NCI-H345 treated with DMSO at 0.1 percent for 48 hours (cell line): ENCODE measurements around the gene TCF12.

ENCODE experiments used
- DNase-seq: peaks from one replicate; lab custom pipeline; 2025; ENCODE audit not compliant: unreplicated experiment; lab: John Stamatoyannopoulos, UW

TCF12 gene

DNA sequence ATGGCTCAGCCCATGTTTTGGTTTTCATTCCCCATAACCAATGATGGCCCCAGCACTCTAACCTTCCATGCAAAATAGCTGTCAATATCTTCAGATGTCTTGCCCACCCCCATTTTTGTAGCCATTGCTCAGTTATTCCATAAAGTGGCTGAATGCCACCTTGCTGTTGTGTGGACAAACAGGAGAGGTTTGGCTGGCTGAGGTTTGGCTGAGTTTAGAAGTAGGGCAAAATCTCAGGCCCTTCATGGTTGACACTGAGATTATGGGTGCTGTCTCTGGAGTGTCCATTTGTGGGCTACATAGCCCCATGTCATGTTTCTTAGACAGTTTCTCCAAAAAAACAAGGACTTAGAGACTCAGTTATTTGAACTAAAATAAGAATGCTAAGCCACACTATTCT, 96.9 kb downstream of the TCF12 start:
- no peak for DNase-seq

DNA sequence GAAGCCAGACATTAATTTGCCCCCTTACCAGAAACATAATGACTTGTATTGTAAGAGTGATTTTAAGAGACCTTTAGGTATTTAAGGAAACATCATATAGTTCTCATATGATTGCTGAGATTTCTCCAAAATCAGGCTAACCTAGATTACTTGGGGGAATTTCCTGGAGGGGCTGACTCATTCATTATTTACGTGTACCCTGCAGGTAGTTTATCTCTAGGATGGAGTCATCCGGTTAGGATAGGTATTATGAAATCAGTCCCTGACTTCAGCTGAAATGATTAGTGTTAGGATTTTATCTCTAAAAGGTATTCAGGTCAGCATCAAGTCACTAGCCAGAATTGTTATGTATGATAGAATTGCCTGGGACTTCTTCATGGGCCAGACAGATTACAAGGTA, 97.5 kb downstream of the TCF12 start:
- DNase-seq = no peak

DNA sequence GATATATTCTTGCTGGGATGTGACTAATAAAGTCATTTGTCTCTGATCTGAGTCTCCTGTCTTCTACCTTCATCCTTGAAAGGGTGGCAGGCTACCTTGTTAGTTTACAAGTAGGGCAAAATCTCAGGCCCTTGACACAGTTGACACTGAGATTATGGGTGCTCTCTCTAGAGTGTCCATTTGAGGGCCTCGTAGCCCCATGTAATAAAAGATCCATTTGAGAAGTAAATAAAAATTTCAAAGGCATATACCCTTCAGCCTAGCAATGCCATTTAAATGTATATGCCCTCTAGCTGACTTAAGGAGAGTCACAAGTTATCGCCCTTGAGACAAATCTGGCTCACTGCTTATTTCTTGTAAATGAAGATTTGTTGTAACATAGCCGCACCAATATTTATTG, 98.6 kb downstream of the TCF12 start:
- no peak for DNase-seq

DNA sequence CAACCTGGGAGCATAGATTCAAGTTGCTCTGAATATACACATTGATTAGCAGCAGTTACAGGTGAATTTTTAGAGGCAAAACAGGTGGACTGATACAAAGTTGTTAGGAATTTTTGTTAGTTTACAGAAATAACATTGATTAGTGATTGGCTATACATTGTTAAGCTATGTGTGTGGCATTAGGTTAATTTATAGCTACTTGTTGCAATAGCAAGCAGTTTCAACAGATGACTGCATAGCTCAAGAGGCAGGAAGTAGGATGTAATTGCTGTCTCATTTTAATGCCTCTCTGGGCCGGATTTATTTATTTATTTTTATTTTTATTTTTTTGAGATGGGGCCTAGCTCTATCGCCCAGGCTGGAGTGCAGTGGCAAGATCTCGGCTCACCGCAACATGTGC, 99.7 kb downstream of the TCF12 start:
- DNase-seq = no peak

DNA sequence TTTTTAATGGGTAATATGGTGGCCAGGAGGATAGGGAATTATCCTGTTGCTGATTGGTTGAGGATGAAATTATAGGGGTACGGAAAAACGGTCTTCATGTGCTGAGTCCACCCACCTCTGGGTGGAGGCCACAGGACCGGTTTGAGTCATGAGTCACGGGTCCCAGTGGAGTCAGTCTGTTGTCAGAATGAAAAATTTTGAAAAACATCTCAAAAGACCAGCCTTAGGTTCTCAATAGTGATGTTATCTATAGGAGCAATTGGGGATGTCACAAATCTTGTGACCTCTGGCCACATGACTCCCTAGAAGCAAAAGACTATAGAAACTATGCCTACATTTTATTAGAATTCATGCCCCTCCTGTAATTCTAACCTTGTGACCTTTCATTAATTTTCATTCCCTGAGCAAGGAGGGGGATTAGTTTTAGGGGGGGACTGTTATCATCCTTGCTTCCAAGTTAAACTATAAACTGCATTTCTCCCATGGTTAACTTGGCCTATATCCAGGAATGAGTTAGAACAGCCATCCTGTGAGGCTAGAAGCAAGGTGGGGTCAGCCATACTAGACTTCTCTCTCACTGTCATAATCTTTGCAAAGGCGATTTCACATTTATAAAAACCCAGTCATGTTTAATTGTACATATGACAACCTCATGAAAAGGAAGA, 101.2 kb downstream of the TCF12 start:
- no peak for DNase-seq

DNA sequence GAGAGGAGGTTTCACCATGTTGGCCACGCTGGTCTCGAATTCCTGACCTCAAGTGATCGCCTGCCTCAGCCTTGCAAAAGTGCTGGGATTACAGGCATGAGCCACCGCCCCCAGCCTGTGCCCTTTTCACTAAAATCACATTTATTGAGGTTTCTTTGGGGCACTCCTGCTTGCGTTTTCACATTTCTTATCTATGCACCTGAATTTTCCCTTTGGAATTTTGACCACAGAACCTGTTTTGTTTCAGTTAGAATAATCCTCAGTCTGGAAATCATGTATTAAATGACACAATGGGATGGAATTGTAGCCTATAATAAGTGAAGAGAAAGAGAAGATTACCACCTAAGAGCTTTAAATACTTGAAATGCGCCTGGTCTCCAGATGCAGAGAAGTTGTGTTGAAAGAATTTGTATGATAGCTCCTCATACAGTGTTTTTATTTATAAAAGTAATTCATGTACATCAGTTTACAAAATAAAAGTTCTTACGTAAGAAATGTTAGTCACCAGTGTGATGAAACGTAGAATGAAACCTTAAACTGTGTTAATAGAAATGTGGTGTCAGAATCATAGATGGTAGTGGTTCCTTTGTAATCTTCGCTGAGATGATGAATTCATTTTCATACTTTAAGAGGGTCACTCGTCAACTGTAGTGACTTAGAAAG, 107.0 kb downstream of the TCF12 start:
- no peak for DNase-seq

DNA sequence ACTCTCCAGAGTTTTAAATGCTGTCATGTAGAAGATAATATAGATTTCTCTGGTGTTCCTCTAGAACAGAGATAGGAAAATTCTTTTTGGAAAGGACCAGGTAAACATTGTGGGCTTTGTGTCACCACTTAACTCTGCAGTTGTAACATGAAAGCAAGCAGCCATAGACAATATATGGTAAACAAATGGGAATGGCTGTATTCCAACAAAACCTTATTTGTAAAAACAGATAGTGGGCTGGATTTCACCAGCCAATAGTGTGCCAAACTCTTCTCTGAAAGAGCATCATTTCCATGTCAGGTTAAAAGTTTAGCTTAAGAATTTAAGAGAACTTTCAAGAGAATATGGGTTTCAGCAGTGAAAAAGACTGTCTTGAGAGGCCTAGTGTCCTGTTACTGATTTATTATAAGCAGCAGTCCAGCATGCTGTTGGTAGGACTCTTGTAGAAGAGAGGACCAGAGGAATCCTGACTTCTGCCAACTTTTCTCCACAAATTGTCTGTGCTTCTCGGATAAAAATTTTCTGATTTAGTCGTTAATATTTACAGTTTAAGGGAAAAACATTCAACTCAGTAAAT, 107.7 kb downstream of the TCF12 start:
- peak; percentile 44 for DNase-seq

DNA sequence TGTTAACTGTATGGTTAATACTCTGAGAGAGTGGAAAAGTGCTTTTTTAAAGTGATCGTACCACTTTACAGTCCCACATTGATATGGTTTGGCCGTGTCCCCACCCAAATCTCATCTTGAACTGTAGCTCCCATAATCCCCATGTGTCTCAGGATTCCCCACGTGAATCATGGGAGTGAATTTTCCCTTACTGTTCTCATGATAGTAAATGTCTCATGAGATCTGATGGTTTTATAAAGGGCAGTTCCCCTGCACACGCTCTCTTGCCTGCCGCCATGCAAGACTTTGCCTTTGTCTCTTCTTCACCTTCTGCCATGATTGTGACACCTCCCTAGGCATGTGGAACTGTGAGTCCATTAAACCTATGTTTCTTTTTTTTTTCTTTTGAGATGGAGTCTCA, 109.2 kb downstream of the TCF12 start:
- DNase-seq = no peak

DNA sequence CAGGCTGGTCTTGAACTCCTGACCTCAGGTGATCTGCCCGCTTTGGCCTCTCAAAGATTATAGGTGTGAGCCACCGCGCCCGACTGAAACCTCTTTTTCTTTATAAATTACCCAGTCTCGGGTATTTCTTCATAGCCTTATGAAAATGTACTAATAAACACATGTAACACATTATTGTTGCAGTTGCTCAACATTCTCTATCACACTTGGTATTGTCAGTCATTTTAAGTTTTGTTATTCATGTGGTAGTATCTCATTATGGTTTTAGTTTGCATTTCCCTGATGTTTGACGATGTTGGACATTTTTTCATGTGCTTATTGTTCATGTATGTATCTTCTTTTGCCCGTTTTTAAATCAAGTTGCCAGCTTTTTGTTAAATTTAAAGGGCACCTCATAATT, 109.7 kb downstream of the TCF12 start:
- no peak for DNase-seq

DNA sequence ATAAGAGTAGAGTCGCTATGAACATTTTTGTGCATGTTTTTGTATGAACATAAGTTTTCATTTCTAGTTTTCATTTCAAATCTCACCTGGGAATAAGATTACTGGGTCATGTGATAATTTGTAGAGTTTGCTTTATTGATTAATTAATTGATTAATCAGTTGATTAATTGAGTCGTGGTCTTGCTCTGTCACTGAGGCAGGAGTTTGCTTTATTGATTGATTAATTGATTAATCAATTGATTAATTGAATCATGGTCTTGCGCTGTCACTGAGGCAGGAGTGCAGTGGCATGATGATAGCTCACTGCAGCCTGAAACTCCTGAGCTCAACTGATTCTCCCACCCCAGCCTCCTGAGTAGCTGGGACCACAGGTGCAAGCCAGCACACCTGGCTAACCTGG, 111.6 kb downstream of the TCF12 start:
- DNase-seq = no peak

DNA sequence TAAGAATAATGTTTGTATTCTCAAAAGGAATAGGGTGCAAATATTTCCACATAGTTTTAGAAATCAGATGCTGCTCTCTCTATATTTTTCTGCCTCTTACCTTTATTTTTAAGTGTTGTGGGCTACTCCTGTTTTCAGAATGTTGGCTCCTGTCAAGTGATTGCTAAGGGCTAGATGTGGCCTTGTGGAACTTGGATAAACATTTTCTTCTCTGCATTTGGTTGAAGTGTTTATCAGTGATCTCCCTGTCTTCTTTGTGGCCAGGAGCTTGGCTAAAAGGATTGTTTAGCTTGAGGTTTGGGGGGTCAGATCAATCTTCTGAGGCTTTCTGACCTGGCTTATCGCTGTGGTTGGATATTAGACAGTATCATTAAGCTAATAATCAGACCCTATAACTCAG, 112.6 kb downstream of the TCF12 start:
- DNase-seq = no peak

DNA sequence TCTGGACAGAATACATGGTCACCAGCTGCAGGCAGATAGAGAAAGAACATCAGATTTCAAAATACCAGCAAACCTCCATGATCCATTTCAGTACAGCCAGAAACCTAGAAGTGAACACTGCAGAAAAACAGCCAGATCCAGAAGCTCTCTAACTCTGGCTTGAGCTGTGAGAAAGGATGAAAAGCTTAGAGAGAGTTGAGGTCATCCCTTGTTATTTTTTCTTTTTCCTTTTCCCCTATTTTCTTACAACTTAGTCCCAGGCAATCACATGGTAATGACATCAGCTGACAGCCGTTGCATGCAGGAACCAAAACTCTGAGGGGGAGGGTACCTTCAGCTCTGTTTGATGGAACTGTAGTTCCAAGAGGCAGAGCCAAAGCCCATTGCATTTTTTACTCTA, 113.2 kb downstream of the TCF12 start:
- DNase-seq = no peak

DNA sequence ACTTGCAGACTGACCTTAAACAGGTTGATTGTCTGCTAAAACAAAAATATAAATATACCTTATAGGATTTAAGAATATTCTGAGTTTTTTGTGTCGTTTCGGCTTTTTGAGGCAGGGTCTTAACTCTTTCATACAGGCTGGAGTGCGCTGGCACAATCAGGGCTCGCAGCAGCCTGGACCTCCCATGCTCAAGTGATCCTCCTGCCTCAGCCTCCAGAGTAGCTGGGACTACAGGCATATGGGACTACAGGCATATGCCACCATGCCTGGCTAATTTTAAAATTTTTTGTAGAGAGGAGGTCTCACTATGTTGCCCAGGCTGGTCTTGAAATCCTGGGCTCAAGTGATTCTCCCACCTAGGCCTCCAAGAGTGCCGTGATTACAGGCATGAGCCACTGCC, 113.9 kb downstream of the TCF12 start:
- DNase-seq = no peak

DNA sequence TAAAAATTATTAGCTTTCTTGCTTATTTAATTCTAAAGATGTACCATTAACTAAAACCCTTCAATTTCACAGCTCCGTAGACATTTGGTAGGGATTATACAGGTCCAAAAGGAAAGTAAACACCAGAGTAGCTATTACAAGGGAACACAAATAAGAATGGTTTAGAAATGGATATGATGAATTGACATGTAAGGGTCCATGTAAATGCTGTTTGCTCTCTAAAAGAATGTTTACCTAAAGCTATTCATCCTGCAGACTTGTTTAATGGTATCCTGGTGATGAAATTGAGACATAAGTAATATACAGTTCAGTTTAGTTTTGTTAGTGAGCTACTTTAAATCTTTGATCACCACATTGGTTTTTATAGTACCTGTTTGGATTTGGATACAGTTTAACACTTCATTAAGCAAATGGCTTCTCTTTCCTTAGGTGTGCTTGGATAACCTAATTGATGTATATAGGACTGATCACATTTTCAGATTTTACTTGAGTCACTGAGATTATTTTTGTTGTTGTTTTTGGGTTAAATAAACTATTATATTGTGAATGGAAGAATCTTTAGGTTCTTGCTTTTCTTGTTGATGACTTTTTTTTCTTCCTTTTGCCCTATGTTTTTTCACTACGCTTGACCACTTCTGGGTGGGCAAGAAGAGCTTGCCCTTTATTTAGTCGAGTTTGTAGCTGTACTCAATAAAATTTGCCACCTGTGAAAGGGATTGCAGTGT, 115.4 kb downstream of the TCF12 start:
- peak; percentile 34 for DNase-seq

DNA sequence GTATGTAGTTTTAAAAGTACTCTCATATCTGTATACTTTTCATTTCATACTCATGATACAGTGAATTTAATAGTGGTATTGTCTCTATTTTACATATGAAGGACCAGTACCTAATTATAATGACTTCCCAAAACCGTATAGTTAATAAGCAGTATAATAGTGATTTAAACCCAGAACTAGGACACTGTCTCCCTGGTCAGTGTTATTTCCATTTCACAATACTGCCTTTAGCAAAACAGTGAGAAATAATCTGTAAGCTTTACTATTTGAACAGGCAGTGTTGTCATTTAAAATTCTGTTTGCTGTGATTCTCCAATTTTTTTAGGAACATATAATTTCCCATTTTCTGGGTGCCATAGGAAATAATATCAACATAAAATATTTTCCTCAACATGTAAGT, 116.2 kb downstream of the TCF12 start:
- DNase-seq = no peak

DNA sequence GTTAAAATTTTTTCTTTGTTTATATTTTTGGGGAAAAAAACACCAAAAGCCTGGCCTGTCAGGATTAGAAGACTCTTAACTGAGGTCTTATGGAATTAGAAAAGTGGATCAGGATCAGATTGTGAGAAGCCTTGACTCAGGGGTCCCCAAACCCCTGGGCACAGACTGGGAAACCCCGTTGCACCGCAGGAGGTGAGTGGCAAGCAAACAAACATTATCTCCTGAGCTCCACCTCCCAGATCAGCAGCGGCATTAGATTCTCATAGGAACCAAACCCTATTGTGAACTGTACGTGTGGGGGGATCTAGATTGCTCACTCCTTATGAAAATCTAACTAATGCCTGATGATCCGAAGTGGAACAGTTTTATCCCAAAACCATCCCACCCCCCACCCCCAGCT, 117.2 kb downstream of the TCF12 start:
- no peak for DNase-seq

DNA sequence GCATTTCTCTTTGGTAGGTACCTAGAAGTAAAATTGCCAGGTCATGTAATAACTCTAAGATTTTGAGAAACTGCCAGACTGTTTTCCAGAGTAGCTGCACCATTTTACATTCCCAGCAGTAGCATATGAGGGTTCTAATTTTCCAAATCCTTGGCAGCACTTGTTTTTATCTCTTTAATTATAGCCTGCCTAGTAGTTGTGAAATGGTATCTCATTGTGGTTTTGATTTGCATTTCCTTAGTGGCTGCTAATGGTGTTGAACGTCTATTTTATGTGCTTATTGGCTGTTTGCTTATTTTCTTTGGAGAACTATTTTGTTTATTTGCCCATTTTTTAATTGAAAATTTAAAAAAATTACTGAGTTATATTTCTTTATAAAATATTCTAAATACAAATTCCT, 117.9 kb downstream of the TCF12 start:
- DNase-seq = no peak

DNA sequence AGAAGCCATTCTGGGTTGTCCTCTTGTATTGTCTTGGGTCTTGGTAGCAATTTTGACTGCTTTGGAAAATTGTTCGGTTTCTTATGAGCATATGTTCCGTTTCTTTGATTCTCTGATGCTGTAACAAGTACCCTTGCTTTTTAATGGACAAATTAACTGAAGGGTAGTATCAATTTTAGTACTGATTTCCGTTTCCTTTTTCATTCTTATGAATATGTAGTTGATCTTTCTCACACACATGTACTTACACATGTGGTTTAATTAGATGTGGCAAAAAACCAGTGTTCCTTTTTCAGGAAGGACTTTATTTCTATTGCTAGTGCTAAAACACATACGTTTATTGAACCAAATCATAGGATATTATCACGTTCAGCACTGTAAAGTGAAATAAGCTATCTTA, 119.1 kb downstream of the TCF12 start:
- DNase-seq = no peak

DNA sequence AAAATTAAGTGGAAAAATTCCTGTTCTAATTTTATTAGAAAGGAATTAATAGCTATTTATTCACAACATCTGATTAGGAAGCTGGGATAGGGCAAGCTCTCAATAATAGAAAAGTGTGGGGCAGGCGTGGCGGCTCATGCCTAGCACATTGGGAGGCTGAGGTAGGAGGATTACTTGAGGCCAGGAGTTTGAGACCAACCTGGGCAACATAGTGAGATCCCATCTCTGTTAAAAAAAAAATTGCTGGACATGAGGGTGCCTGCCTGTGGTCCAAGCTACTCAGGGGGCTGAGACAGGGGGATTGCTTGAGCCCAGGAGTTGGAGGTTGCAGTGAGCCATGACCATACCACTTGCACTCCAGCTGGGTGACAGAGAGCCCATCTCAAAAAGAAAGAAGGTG, 119.6 kb downstream of the TCF12 start:
- DNase-seq = no peak

DNA sequence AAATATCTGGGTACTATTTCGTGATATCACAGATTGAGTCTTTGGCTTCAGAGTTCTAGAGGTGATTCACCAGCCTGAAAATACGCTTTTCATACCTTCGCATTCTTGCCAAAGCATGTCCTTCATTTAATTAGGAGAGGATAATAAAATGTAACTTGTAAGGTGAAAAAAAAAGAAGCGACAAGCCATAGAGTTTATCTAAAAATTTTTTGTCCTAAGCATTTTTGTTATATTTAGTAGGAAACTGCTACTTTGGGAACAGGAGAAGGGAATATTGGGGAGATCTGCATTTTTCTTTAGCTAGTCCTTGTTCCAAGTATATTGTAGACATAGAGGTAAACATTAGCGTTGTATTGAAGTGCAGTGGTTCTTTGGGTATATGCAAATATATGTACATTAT, 120.1 kb downstream of the TCF12 start:
- DNase-seq = no peak

DNA sequence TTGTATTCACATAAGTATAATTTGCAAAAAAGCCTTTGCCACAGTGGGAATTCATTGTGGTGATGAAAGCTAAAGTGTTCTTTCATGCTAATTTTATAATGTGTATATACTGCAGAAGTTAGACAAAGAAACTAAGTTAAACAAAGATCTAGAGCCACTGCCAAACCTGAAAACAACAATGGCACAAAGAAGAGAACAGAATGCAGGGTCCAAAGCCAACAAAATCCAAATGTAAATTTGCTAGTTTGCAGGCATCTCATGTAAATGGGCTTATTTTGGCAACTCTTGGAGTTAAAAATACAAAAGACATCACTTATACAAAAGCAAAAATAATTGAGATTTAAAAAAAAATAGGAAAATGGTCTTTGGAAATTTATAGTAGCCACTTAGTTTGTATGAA, 123.0 kb downstream of the TCF12 start:
- no peak for DNase-seq

DNA sequence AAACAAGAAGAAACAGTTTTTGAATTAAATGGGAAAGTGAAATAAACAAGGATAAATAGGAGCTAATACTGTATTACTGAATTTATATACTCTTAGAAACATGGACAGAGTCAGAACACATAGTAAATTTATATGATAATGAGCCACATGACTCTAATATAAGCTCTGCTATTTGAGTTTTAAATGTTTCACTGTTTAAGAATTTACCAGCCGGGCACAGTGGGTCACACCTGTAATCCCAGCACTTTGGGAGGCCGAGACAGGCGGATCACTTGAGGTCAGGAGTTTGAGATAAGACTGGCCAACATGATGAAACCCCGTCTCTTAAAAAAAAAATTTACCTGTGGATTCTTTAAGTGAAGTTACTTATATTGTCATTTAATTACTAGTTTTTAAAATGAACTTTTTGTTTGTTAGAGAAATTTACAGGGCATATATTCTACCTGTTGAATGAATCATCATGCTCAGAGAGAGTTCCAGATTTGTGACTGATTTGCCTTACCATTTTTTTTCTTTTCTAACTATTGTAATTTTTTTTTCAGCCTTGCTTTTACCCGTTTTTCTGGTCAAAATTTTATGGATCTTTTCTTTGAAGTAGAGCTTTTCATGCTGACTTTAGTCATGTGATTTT, 125.7 kb downstream of the TCF12 start:
- DNase-seq = no peak
